ENCODE results near the gene CREB3L2.

GRCh38 chr7:137850972-137851945 lies 150.6 kb downstream of the CREB3L2 start:
- TF ChIP-seq PRDM10 (tag by site-specific recombination; IDR thresholded peaks at IDR 0.05) (no peak), ZNF311 (tag by site-specific recombination; IDR thresholded peaks at IDR 0.05; ENCODE audit: borderline replicate concordance) (no peak), ZBTB10 (tag by site-specific recombination; IDR thresholded peaks at IDR 0.05) (no peak), CTCF (tag by site-specific recombination; IDR thresholded peaks at IDR 0.05) (no peak), REST (tag by site-specific recombination; IDR thresholded peaks at IDR 0.05) (no peak), ZNF707 (tag by site-specific recombination; IDR thresholded peaks at IDR 0.05) (no peak), ATF2 (tag by site-specific recombination; IDR thresholded peaks at IDR 0.05; ENCODE audit: low read depth) (no peak), ZNF549 (tag by site-specific recombination; IDR thresholded peaks at IDR 0.05) (no peak), ZNF350 (tag by site-specific recombination; IDR thresholded peaks at IDR 0.05) (no peak), KLF17 (tag by site-specific recombination; IDR thresholded peaks at IDR 0.05) (no peak), ZNF747 (tag by site-specific recombination; IDR thresholded peaks at IDR 0.05) (no peak), ZNF561 (tag by site-specific recombination; IDR thresholded peaks at IDR 0.05; ENCODE audit: borderline replicate concordance) (no peak), FEZF1 (tag by site-specific recombination; IDR thresholded peaks at IDR 0.05) (no peak), YY1 (tag by site-specific recombination; IDR thresholded peaks at IDR 0.05) (no peak)
